Measurements from ENCODE around the gene SDF2. TPM values are rescaled to one million over a fixed set of nuclear protein-coding genes. Genes with fewer than 3 reads are reported as not detected.
"Not testable (repeated sequence)": the region's sequence is repeated elsewhere in the genome, so short reads cannot be mapped to it uniquely, and the experiment has no call there.

SDF2 gene
- total RNA-seq, 1 donor from 2014 or later = 56.8 TPM

DNA sequence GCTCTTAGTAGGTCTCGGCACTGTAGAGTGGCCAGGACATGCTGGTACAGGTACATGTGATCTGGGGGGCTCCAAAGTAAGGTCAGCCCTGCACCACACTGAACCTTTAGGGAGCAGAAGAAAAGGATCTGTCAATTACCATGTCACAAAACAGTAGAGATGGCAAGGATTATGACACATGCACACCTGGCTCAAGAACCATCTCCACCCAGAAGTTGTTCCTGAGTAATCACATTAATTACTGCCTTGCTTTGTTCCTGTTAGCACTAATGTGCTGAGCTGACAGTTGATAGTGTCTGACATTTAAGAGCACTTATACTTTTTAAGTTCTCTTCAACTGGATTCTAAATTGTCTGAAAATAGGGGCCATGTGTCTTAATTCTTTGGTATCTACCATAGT, 26.2 kb downstream of the SDF2 start:
- DNase-seq (ENCODE audit: low read depth, low spot score) = no peak

DNA sequence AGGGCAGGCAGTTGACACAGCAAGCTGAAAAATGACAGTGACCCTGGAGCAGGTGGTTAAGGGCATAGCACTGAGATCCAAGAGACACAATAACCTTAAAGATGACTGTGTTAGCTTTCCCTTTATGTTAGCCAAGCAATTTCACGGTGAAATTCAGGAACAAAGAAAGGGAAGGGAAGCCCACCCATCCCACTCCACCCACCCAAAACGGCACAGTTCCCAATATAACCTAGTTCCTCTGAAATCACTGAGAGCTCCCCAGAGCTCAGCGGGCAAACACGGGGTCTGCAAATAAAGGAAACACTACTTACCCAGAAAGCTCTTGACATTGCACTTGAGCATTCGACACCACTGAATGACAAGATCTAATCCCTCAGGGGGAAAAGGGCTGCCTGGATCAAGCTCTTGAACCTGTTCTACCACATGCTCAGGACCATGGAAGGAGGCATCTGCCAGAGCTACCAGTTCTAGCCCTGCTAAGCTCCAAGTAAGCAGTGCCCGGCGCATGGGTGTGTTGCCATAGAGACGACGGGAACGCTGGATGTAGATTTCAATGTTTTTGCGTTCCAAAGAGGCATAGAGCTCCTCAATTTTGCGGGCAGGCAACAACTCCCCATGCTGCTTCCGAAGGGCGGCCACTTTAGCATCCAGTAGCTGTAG, 27.4 kb downstream of the SDF2 start:
- DNase-seq (ENCODE audit: low read depth, low spot score) = no peak

DNA sequence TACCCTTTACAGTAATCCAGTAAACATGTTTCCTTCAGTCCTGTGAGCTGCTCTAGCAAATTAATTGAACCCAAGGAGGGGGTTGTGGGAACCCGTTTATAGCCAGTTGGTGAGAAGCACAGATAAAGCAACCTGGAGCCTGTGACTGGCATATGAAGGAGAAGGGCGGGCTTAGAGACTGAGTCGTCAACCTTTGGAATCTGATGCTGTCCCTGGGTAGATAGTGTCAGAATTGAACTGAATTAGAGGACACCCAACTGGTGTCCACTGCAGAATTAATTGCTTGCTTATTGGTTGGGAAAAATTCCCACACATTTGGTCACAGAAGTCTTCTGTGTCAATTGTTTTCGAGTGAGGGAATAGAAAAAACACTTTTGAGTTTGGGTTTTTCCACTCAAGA, 34.9 kb downstream of the SDF2 start:
- no peak for DNase-seq (ENCODE audit: low read depth, low spot score)

DNA sequence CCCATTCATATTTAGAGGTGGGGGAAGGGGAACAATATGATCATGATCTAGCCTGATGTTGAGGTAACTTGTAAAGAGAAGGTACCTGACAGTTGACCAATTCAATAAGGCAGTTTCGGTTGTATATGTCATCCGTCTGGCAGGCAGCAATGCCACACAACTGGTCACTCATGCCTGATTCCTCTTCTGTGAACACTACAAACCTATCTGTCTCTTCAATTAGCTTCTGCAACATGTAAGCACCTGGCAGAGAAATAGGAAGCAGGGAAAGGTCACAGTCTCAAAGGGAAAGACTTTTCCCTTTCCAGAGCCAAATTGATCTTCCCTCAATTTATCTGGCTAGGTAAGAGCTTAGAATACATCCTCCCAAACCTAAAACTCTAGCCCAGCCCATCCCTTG, 37.6 kb downstream of the SDF2 start:
- no peak for DNase-seq (ENCODE audit: low read depth, low spot score)

DNA sequence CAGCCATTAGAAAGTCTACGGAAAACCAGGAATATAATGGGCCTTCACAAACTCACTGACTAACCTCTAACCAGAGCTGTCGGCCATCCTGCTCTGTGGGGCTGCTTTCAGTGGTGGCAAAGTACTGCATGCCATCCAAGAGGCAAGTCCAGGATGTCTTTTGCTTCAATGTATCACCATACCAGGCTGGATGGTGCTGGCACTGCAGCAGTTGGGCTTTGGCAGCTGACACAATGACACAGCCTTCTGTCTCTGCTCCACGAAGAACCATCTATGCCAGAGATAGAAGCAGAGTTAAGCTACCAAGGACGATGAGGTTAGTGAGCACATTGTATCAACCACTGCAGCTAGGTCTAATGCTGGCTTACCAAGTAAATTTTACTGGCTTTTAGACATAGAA, 38.0 kb downstream of the SDF2 start:
- DNase-seq (ENCODE audit: low read depth, low spot score) = no peak

DNA sequence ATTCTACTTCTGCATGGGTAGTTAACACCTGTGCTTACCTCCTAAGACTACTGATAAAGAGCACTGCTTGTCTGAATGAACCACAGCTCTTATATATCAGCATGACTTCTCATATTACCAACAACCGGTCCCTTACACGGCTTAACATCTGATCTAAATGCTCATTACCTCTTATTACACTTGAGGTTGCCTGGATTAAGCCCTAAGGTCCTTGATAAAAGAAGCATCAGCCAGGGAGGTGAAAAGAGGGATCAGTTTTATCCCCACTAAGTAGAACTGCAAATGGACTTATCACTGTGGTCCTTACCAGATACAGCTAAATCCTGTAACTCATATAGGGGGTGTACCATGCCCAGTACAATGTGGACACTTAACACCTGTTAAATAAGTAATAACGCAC, 39.5 kb downstream of the SDF2 start:
- DNase-seq (ENCODE audit: low read depth, low spot score) = no peak

DNA sequence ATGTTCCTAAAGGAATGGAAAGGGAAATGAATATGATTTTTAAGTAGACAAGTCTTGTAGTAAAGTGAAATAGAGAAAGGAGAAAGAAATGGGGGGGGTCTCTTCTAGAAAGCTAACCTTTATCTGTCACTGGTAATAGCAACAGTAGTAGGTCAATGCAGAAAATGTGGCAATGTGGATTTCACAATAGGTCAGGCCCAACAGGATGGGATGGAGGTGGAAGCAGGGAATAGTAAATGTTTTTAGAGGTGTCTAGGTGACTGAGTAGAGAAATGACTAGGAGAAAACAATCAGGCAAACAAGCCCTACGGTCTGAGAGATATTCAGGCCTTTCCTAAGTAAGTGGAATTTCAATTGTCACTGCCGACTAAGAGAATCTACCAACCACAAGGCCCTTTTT, 41.7 kb downstream of the SDF2 start:
- DNase-seq (ENCODE audit: low read depth, low spot score) = no peak

DNA sequence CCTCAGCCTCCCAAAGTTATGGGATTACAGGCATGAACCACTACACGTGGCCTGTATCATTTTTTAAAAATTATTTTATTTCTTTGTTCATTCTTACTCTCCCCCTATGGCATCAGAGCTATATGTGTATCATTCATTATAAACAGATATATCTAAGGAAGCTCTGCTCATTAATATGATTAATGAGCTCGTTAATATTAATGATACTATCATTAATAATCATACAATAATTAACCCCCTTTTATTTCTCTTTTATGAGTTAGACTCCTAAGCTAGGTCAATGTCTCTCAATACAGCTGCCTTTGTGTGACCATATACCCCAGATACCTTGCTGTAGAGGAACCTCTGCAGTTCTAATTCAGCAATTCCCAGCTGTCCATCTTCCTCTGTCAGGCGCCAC, 43.2 kb downstream of the SDF2 start:
- no peak for DNase-seq (ENCODE audit: low read depth, low spot score)

DNA sequence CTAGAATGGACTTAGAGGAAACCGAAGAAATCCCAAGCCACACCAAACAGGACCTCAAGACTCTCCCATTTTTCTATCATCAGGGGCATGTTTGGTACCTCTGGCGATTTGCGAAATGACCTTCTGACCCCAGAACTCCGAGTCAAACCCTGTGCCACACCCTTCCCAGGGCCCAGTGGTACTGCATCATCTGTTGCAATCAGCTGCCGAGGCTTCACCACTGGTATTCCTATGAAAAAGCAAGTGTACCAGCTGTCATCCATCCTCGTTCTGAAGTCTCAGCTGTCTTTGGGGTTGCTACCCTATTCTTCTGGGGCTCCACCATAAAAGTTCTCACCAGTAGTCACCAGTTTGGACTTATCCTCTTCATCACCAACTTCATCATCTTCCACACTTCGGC, 45.4 kb downstream of the SDF2 start:
- DNase-seq (ENCODE audit: low read depth, low spot score) = no peak

DNA sequence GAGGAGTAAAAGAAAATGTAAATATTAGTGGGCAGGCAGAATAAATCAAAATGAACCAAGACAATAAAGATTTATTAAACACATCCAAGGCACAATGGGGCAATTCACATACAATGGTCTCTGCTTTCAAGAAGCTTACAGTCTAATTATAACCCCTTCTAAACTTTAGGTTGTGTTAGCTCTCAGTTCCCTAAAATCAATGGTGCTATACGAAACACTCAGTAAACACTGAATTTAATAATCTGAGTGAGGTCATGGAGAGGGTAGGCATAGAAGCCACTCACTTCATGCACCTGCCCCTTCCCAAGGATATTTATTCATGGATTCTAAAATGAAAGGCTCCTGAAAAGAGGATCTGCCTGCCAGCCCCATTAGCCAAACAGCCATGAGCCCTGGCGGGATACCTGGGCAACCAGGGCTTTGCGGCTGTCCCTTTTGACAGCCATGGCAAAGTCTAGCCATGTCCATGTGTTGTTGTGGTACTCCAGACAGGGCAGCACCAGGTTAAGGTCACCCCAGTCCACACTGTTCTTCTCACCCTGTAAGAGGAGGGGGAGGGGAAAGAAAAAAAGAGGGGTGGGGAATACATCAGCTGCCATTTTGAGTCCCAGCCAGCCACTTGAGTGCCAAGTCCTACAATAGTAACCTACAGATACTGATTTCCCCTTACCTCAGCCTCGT, 46.3 kb downstream of the SDF2 start:
- DNase-seq (ENCODE audit: low read depth, low spot score) = no peak

DNA sequence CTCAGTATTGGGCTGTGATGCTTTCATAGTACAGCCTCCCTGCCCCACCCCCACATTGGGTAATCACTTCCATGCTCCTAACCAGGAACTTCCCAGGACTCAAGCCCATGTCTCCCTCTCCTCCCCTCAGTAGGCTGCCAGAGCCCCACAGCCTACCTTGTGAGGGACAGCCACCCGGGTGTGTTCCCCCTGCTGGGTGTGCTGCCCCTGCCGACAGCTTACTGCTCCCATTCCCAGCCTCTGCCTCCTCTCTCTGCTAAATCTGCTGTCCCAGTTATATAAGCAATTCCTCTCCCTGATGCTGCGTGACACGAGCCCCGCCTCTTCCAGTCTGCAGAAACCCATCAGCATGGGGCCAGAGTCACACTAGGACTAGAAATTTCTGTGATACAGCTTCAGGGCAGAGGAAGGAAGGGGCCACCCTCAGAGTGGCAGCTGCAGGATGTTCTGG, 47.8 kb downstream of the SDF2 start, which contains the start of gene RSKR:
RSKR (minus strand) TSS at position 255 of the 451 bp plus-strand sequence; CDS start at position 231, 24 bp downstream.
- no peak for DNase-seq (ENCODE audit: low read depth, low spot score)

DNA sequence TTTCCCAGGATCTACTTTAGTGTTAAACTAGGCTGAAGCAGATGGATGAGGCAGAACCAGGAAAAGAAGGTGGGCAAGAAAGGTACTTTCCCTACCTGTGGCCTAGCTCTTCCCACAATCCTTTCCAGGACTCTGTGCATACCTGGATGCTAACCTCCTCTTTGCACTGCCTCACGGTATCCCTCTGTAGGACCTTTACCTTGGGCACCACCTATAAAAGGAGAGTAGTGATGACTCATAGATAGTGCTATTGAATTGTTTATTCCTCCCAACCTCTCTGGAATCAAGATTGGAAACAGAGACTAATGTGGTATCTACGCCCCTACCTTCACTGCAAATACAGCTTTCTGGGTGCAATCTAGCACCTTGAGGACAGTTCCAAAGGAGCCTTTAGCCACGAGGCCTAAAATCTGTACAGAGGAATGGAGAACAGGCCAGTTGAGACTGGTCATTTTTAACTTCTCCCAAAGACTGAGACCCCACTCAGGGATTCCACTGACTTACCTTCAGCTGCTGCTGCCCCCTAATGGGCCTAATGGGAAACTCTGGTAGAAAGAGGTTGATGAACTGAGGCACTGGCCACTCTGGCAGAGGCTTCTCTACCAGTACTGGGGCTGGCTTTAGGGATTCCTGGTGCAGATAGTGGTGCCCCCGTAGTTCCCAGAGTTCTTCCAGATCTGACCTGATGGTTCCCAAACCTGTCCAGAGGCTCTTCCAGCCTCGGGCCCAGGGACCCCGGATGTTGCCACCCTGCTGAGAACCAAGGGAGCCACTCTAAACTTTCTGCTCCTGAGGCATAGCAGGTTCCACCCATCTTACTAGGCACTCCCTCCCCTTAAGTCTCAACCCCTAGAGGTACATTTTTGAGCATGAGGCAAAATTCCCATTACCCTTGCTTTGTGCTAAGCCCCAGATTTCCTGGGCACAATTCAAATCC, 48.5 kb downstream of the SDF2 start:
- no peak for DNase-seq (ENCODE audit: low read depth, low spot score)

DNA sequence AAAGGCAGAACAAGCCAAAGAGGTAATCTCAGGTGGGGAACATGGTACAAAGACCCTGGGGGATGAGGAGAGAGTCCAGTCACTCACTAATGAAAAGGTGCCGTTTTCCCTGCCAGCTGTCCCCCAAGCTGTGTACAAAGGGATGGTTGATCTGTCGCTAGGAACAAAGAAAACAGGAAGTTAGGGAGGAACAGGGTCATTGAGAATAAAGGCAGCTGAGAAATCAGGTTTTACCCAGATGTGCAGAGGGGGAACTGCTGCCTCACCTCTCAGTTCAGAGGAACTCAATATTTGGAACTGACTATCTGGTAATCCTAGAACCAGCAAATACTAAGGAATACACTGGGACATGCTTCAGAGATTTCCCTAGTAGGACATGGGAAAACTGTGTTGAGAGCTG, 49.2 kb downstream of the SDF2 start:
- no peak for DNase-seq (ENCODE audit: low read depth, low spot score)

DNA sequence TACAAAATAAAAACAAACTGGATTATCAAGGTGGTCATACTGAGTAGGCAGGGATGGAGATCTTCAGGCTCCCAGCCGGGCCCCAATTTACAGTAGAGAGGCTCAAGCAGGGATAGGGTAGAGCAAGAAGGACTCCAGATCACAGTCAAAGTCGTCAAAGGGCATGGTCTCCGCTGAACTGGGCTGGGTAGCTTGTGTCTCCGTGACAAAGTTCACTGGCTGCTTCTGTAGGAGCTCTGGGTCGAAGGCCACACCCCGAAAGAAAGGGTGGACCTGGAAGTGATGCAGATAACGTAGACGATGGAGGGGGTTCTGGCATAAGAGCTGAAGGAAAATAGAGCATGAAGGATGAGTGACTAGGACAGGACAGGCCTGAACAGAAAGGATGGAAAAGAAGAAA, 51.3 kb downstream of the SDF2 start:
- DNase-seq (ENCODE audit: low read depth, low spot score) = no peak

DNA sequence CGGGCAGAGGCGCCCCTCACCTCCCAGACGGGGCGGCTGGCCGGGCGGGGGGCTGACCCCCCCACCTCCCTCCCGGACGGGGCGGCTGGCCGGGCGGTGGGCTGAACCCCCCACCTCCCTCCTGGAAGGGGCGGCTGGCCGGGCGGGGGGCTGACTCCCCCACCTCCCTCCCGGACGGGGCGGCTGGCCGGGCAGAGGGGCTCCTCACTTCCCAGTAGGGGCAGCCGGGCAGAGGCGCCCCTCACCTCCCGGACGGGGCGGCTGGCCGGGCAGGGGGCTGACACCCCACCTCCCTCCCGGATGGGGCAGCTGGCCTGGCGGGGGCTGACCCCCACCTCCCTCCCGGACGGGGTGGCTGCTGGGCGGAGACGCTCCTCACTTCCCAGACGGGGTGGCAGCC, 57.7 kb downstream of the SDF2 start:
- DNase-seq (ENCODE audit: low read depth, low spot score) = not testable (repeated sequence)

DNA sequence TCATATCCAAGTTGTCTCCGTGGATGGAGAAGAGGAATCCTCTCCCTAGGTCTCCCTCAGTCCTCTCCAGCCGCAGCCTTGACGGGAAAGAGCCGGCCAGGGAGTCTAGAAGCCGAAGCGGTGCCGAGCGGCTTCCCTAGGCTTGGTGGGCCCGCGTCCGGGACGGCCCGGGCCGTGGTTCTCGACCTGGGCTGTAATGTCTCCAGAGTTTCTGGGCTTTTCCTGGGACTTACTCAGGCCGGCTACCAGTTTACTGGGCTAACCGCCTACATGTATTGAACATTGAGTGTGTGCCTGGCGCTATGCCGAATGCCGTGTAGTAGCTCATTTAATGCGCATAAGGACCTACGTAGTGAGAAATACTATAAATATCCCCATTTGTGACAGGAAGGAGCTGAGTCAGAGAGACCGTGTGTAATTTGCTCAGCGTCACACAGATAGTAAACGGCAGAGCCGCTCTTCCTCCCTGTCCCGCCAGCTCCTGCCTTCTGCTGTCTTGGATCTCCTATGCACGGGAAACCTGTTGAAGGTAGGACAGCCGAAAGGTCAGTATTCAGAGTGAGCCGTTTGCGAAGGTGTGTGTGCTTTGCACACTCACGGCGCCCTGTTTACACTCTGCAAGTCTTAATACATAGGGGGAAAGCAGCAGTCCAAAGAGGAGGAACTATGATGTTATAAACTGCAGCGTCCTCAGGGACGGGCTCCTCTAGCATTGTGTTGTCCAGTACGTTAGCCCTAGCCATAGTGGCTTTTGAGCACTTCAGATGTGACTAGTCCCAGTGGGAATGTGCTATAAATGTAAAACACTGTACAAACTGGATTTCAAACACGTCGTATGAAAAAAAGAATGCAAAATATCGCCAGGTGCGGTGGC, 62.2 kb downstream of the SDF2 start:
- peak; percentile 67 for DNase-seq (ENCODE audit: low read depth, low spot score)

DNA sequence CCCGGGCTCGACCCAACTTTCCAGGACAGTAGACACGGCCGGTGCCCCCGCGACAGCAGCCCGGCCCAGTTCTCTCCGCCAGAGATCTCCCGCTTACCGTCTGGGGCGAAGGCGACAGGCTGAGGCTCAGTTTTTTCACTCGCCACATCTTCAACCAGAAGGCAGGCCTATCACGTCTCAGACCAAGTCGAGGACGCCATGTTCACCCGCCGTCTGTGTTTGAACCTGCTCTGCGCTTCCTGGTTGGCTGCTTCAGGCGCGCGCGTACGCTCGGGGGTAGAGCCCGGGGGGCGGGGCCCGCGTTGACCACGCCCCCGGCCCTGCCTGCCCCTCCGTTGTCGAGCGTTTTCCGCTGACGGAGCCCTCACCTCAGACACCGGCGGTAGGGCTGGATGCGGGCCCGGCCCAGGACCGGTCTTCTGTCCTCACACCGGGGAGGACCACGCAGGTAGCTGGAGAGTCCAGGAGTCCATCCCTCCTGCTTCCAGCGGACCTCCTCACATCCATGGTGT, 62.9 kb downstream of the SDF2 start, which contains the start of gene SPAG5:
SPAG5 (minus strand) TSS at position 227 of the 512 bp plus-strand sequence; CDS start at position 148, 79 bp downstream.
- DNase-seq (ENCODE audit: low read depth, low spot score) = peak; percentile 71

DNA sequence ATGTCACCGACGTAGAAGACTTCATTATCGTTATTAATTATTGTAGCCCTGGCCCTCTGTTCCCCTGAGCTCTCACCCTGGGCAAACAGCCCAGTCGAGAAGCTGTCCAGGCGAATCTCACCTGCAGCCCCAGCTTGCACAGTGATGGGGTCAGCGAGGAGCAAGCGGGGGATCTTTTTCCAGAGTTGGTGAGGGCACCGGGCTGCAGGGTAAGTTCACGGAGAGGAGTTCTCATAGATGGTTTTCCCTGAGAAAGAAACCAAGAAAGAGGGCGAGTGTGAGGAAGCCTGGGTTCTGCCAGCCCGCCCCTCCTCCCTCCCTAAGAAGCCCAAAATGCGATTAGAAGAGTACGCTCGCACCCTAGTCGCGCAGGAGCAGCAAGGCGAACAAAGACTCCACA, 63.3 kb downstream of the SDF2 start:
- DNase-seq (ENCODE audit: low read depth, low spot score) = no peak
